Middle frontal gyrus (tissue), 1 donor: ENCODE data around the gene CHPF2.

ENCODE experiments used
- DNase-seq: peaks from one replicate; pipeline ENCODE4 v3.0.0-alpha.2; 2015; ENCODE audit warnings: low spot score; ENCODE audit errors: extremely low spot score

CHPF2 gene

GRCh38 chr7:151260471-151260870 is 28.2 kb downstream of the CHPF2 start:
- no peak for DNase-seq

- no peak for DNase-seq
Measured at GRCh38 chr7:151260883-151261282, 28.6 kb downstream of the CHPF2 start.

- no peak for DNase-seq
Measured at GRCh38 chr7:151261529-151261928, 29.2 kb downstream of the CHPF2 start.

GRCh38 chr7:151264615-151265014 is 32.3 kb downstream of the CHPF2 start:
- DNase-seq: no peak

GRCh38 chr7:151265351-151265931 is 33.2 kb downstream of the CHPF2 start:
- DNase-seq: no peak

GRCh38 chr7:151269511-151269910 is 37.2 kb downstream of the CHPF2 start:
- no peak for DNase-seq

GRCh38 chr7:151271699-151272355 is 39.5 kb downstream of the CHPF2 start:
- no peak for DNase-seq

- no peak for DNase-seq
Measured at GRCh38 chr7:151272405-151272804, 40.1 kb downstream of the CHPF2 start.

- DNase-seq: no peak
Measured at GRCh38 chr7:151272877-151273276, 40.6 kb downstream of the CHPF2 start.

- no peak for DNase-seq
Measured at GRCh38 chr7:151273651-151274390, 41.5 kb downstream of the CHPF2 start.

- no peak for DNase-seq
Measured at GRCh38 chr7:151274396-151274795, 42.1 kb downstream of the CHPF2 start.

- DNase-seq: no peak
Measured at GRCh38 chr7:151274936-151275812, 42.9 kb downstream of the CHPF2 start.

- DNase-seq: no peak
Measured at GRCh38 chr7:151275813-151276577, 43.7 kb downstream of the CHPF2 start.

- DNase-seq: no peak
Measured at GRCh38 chr7:151276666-151277590, 44.6 kb downstream of the CHPF2 start.

- DNase-seq: no peak
Measured at GRCh38 chr7:151277631-151278030, 45.3 kb downstream of the CHPF2 start.

GRCh38 chr7:151278949-151279348 is 46.7 kb downstream of the CHPF2 start:
- no peak for DNase-seq

GRCh38 chr7:151279868-151280267 is 47.6 kb downstream of the CHPF2 start:
- DNase-seq: no peak

- no peak for DNase-seq
Measured at GRCh38 chr7:151280388-151281019, 48.2 kb downstream of the CHPF2 start.

GRCh38 chr7:151281686-151282085 is 49.4 kb downstream of the CHPF2 start:
- no peak for DNase-seq
